T-helper 1 cell treated with Interleukin-12 subunit alpha and Interleukin-12 subunit beta and Interleukin-4 antibody, amounts not matched to agents 30 ng/mL and 1 ng/mL, for 36 hours (primary cell): ENCODE measurements around the gene RPL15. TPM values are rescaled to one million over a fixed set of nuclear protein-coding genes. Genes with fewer than 3 reads are reported as not detected.

ENCODE experiments used
- intact Hi-C: fragments of 100-400 bp; cut with micrococcal nuclease; formaldehyde crosslinking; loops from one replicate; pipeline ENCODE4 v1.15.1; 2024
- total RNA-seq: library from RNA; stranded (reverse); gene quantifications from 2 replicates; pipeline ENCODE4 v1.2.3, GENCODE V29; 2022

RPL15 gene
- total RNA-seq, 1 donor from 2014 or later: 1,401 TPM

GRCh38 chr3:23888617-23889228, 28.2 kb upstream of the RPL15 start:
- intact Hi-C loops: loop anchor here (1.0 to 10.0 kb wide), 6 partner anchors 29 to 796 kb away; partner anchors contain the start of genes NR1D2 and RPL15

GRCh38 chr3:23889386-23889785, 27.5 kb upstream of the RPL15 start:
- intact Hi-C loops: loop anchor here (2.0 to 10.0 kb wide), 3 partner anchors 55 to 795 kb away; partner anchors contain the start of gene NR1D2

- intact Hi-C loops: loop anchor here (2.0 to 10.0 kb wide), 3 partner anchors 55 to 795 kb away; partner anchors contain the start of gene NR1D2
Observed at GRCh38 chr3:23889950-23890349, 27.0 kb upstream of the RPL15 start.

- intact Hi-C loops: no loop called here
Observed at GRCh38 chr3:23894254-23895061, 22.5 kb upstream of the RPL15 start.

GRCh38 chr3:23895181-23895580, 21.8 kb upstream of the RPL15 start:
- intact Hi-C loops: no loop called here

- intact Hi-C loops: no loop called here
Observed at GRCh38 chr3:23900744-23901143, 16.2 kb upstream of the RPL15 start.

- intact Hi-C loops: no loop called here
Observed at GRCh38 chr3:23904545-23904944, 12.4 kb upstream of the RPL15 start.

GRCh38 chr3:23909341-23909740, 7.6 kb upstream of the RPL15 start:
- intact Hi-C loops: no loop called here

GRCh38 chr3:23911397-23911796, 5.5 kb upstream of the RPL15 start:
- intact Hi-C loops: loop anchor here (10.0 kb wide), 1 partner anchor 1753 kb away; the partner anchor contains the start of gene TOP2B

- intact Hi-C loops: loop anchor here (10.0 kb wide), 1 partner anchor 1752 kb away; the partner anchor contains the start of gene TOP2B
Observed at GRCh38 chr3:23912335-23912734, 4.6 kb upstream of the RPL15 start.

GRCh38 chr3:23913182-23913581, 3.8 kb upstream of the RPL15 start:
- intact Hi-C loops: loop anchor here (10.0 kb wide), 1 partner anchor 1752 kb away; the partner anchor contains the start of gene TOP2B

- intact Hi-C loops: loop anchor here (10.0 kb wide), 1 partner anchor 1751 kb away; the partner anchor contains the start of gene TOP2B
Observed at GRCh38 chr3:23913873-23914743, 2.8 kb upstream of the RPL15 start.

- intact Hi-C loops: loop anchor here (2.0 to 10.0 kb wide), 2 partner anchors 1749 to 1873 kb away; partner anchors contain the start of gene TOP2B
Observed at GRCh38 chr3:23915537-23916108, 1.3 kb upstream of the RPL15 start.

GRCh38 chr3:23916152-23916885, 613 bp upstream of the RPL15 start:
- intact Hi-C loops: loop anchor here (2.0 to 10.0 kb wide), 2 partner anchors 1748 to 1872 kb away; partner anchors contain the start of gene TOP2B

GRCh38 chr3:23917679-23918303, 859 bp downstream of the RPL15 start:
- intact Hi-C loops: loop anchor here (1.0 to 10.0 kb wide), 8 partner anchors 28 to 1871 kb away; partner anchors contain the start of genes NR1D2, TOP2B, UBE2E1 and UBE2E2

- intact Hi-C loops: loop anchor here (10.0 kb wide), 1 partner anchor 1746 kb away; the partner anchor contains the start of gene TOP2B
Observed at GRCh38 chr3:23918331-23918730, 1.4 kb downstream of the RPL15 start.

- intact Hi-C loops: loop anchor here (10.0 kb wide), 1 partner anchor 1745 kb away; the partner anchor contains the start of gene TOP2B
Observed at GRCh38 chr3:23919628-23920027, 2.7 kb downstream of the RPL15 start.

- intact Hi-C loops: no loop called here
Observed at GRCh38 chr3:23920151-23920655, 3.3 kb downstream of the RPL15 start.

GRCh38 chr3:23921052-23921511, 4.2 kb downstream of the RPL15 start:
- intact Hi-C loops: no loop called here
